HG02759 (cell line): ENCODE measurements around the gene PTBP3.
"Not testable (repeated sequence)": the region's sequence is repeated elsewhere in the genome, so short reads cannot be mapped to it uniquely, and the experiment has no call there.

Experiments used
- ATAC-seq: cut with Tn5 transposase; IDR thresholded peaks from one replicate; pipeline ENCODE4 v1.9.1; 2021; ENCODE audit warnings: mild to moderate bottlenecking, moderate library complexity; ENCODE audit not compliant: unreplicated experiment

PTBP3 gene

DNA sequence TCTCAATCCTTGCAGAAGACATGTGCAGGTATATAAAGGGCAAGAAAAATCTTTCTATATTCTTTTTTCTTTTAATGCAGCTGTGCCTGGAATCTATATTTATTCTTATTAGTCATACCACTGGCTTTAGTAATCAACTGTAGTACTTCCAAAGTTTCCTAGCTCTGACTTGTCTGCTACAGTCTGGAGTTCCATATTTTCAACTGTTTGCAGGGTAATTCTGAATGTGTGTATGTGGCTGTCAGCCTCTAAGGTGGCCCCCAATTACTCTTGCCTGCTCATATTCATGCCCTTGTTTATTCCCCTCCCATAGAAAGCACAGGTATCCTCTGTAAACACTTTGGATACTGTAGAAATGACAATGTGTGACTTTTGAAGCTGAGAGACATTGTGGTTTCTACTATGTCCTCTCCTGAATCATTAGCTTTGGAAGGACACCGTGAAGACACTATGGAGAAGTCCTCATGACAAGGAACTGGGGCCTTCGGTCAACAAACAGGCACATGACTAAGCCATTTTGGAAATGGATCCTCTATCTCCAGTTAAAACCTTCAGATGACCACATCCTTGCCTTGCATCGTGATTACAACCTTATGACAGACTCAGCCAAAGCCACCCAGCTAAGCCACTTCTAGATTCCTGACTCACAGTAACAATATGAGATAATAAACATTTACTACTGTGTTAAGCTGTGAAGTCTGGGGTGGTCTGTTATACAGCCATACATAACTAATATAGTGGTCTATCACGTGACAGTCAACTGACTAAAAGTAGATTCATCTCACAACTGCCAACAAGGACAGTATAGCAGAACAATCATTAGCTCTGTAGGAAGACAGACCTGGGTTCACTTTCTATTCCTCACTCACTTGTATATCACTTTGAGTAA, 108.8 kb downstream of the PTBP3 start:
- ATAC-seq = peak; percentile 75

- peak; percentile 93 for ATAC-seq
These were observed 114.5 kb downstream of the PTBP3 start for GRCh38 chr9:112218908-112219307.

DNA sequence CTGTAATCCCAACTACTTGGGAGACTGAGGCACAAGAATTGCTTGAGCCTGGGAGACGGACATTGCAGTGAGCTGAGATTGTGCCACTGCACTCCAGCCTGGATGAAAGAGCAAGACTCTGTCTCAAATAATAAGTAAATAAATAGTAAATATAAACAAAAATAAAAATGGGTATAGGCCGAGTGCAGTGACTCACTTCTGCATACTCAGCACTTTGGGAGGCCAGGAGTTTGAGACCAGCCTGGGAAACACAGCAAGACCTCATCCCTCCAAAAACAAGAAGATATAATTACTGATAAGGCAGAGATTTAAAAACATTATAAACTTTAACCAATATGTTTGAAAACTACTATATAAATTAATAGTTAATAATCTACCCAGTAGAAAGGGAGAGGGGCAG, 120.5 kb downstream of the PTBP3 start:
- ATAC-seq = no peak

GRCh38 chr9:112207451-112207850, 126.0 kb downstream of the PTBP3 start:
- ATAC-seq = no peak

GRCh38 chr9:112203536-112203935, 129.9 kb downstream of the PTBP3 start:
- ATAC-seq = no peak

GRCh38 chr9:112200711-112201110, 132.7 kb downstream of the PTBP3 start:
- ATAC-seq = no peak

- ATAC-seq = no peak
These were observed 134.8 kb downstream of the PTBP3 start for GRCh38 chr9:112198646-112199045.

DNA sequence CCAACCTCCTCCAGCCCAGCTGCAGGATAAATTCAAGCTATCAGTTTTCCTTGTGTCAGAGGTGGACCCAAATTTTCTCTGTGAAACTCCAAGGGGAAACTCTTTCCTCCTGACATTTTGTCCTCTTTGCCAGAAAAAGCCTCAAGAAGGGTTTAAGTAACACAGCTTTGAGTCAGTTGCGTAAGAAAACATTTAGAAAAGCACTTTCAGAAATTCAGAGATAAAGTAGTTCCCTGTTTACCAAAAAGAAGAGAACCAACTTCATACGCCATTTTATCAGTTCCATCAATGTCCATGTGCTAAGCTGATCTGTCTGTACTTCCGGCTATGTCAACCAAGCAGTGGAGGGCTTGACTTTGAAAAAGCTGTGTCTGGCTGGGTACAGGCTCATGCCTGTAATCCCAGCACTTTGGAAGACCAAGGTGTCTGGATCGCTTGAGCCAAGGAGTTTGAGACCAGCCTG, 138.4 kb downstream of the PTBP3 start:
- no peak for ATAC-seq

DNA sequence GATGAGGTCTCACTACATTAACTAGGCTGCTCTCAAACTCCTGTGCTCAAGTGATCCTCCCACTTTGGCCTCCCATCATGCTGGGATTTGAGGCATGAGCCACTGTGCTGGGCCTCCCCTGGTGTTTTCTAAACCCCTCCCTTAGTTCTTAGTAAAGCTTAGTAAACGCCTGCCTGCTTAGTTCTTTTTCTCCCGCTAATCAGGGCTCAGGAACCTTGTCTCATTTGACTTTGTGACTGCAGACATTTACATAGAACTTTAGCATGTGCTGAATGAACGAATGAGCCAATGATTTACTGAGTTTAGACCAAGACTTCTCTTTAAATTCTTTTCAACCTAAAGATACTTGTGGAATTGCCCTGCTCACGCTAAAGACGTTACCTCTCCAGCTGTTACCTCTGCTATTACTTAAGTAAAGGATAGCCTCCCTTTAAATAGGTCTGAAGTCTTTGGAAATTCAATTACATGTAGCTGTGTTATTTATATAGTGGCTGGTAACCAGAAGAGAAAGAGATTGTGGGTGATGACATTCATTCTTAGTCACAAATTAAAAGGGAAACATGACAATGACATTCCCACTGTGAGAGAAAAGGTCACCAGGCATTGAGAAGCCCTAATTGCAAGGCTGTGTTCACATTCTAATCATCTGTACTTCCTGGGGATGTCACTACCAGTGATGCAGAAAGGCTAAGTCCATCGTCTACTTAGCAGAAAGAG, 139.7 kb downstream of the PTBP3 start:
- no peak for ATAC-seq

DNA sequence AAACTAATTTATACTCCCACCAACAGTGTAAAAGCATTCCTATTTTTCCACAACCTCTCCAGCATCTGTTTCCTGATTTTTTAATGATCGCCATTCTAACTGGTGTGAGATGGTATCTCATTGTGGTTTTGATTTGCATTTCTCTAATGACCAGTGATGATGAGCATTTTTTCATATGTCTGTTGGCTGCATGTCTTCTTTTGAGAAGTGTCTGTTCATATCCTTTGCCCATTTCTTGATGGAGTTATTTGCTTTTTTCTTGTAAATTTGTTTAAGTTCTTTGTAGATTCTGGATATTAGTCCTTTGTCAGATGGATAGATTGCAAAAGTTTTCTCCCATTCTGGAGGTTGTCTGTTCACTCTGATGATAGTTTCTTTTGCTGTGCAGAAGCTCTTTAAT, 143.1 kb downstream of the PTBP3 start:
- ATAC-seq = not testable (repeated sequence)

DNA sequence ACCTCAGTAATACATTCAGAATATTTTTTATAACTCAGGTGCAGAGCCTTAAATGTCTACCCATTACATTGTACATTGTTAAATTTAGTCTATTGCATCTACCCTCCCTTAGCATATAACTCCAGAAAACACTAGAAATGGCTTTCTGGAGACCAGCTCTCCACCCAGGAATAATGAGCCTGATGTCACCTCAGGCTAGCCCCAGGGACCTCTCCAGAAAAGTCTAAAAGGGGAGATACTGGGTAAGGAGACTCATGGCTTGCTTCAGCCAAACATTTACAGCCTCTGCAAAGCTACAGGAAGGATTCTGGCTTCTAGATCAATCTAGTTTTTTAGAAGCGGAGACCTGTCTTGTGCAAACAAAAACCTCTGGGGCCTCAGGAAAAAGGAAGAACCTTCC, 144.5 kb downstream of the PTBP3 start:
- ATAC-seq = no peak

DNA sequence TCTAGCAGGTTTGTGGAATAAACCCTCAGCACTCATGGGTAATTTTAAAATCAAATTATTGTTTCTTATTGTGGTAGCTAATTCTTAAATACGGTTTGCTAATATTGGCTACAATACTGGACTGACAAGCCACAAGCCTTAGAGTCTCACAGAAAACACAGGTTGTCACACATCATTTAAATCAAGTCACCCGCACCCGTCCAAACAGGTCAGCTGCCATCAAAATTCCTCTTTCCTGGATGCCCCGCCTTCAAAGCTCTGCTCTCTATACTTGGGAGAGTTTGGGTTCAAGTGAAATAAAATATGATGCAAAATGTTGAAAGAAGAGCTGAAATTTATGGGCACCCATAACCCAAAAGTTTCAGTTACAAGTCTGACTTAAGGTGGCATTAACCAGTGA, 146.0 kb downstream of the PTBP3 start:
- no peak for ATAC-seq

GRCh38 chr9:112186695-112187094, 146.7 kb downstream of the PTBP3 start:
- ATAC-seq = no peak

GRCh38 chr9:112184946-112185345, 148.5 kb downstream of the PTBP3 start:
- no peak for ATAC-seq

- no peak for ATAC-seq
These were observed 149.2 kb downstream of the PTBP3 start for GRCh38 chr9:112184221-112184620.

DNA sequence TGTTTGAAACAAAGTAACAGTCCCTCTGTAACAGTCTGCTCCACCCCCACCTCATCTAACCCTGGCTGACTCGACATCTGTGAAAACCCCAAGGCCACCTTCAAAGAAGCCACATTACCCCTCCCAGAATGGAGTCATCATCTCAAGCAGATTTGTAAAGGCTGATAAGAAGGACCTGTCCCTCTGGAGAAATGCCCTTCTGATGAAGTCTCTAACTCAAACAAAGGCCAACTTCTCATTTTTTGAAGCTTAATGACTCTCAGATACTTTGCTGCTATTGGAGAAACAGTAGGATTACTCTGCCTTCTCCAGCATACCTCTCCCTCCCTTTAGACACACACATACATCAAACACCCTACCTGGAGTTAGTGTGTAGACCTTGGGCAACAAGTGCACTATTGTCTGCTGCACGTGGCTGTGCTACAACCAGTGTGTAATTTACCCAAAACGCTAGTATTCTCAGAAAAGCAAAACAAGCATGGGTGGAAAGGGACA, 153.0 kb downstream of the PTBP3 start:
- ATAC-seq = peak; percentile 35

DNA sequence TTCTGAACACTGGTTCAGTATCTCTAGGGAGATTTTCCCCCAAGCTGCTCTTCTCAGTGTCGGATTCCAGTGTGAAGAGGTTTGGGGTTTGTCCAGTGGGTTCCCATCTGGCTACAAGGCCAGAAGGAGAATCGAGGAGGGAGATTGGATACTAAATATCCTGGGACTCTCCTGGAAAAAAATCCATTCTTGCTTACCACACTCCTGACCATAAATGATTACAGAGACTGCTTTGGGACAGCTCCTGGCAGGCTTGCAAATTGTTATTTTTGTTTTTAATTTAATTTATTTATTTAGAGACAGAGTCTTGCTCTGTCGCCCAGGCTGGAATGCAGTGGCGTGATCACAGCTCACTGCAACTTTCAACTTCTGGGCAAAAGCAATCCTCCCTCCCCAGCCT, 153.6 kb downstream of the PTBP3 start:
- ATAC-seq = no peak

- ATAC-seq = no peak
These were observed 156.9 kb downstream of the PTBP3 start for GRCh38 chr9:112176524-112176923.

DNA sequence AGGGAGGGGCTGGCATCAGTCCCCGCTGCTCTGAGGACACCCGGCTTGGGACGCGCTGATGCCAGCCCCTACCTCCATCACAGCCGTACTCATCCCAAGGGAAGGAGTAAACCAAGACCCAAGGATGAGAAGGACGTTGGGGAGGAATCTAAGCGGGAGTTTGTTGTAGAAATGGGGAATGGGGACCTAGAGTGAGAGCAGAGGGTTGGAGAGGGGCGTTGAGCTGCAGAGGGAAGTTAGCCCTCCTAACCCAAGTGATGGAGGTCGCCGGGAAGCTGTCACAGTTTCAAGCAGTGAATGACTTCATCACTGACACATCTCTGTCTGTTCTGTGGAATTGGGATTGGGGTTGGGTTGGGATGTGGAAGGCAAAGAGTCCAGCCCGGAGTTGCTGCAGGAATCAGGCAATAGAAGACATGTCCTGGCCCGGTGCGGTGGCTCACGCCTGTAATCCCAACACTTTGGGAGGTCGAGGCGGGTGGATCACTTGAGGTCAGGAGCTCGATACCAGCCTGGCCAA, 157.6 kb downstream of the PTBP3 start:
- no peak for ATAC-seq

GRCh38 chr9:112174965-112175795, 158.2 kb downstream of the PTBP3 start, which contains the start of gene SUSD1:
Gene SUSD1 (minus strand): TSS chr9:112175297. CDS start chr9:112175235, 62 bp downstream.
- peak; percentile 59 for ATAC-seq
